GM23248 (cell line): ENCODE data around the gene MTUS2.

Experiments used
- EZH2 ChIP-seq: fragments of 200-600 bp; sonication (generic); IDR thresholded peaks from 2 replicates; pipeline ENCODE4 v1.6.1; 2018; ENCODE audit warnings: antibody characterized with exemption, mild to moderate bottlenecking; ENCODE audit not compliant: insufficient read depth, poor library complexity, severe bottlenecking
- EZH2phosphoT487 ChIP-seq: fragments of 200-600 bp; sonication (generic); IDR thresholded peaks from 2 replicates; pipeline ENCODE4 v1.6.1; 2018; ENCODE audit warnings: antibody characterized with exemption, moderate library complexity, mild to moderate bottlenecking, low read depth; ENCODE audit not compliant: insufficient read depth

GRCh38 chr13:29154390-29154789 is 334.3 kb downstream of the MTUS2 start:
- TF ChIP-seq EZH2 (no peak), EZH2phosphoT487 (no peak)
